Neural progenitor cell (in vitro differentiated cells): ENCODE results near the gene ZMYM1.

Experiments
- CTCF ChIP-seq: fragments of 200-600 bp; sonication (generic); IDR thresholded peaks from 2 replicates; pipeline ENCODE4 v1.5.1; 2017; ENCODE audit warnings: antibody characterized with exemption, mild to moderate bottlenecking
- EZH2 ChIP-seq: fragments of 200-600 bp; sonication (generic); IDR thresholded peaks from 2 replicates; pipeline ENCODE4 v1.6.1; 2017; ENCODE audit warnings: antibody characterized with exemption, mild to moderate bottlenecking, moderate library complexity

GRCh38 chr1:35062518-35063196, 16.5 kb upstream of the ZMYM1 start:
- TF ChIP-seq CTCF (no peak), EZH2 (no peak)
